Uterus (tissue), 4 donors: ENCODE measurements around the gene CIRBP. TPM values are rescaled to one million over a fixed set of nuclear protein-coding genes. Genes with fewer than 3 reads are reported as not detected.

ENCODE experiments used
- DNase-seq, 2 donors: peaks; one replicate each; pipeline ENCODE4 v3.0.0-alpha.2; 2019 to 2020
- H3K27ac ChIP-seq, 2 donors: fragments of 200-600 bp; sonication (generic); 1 replicate in 1 of 2; 2 replicates in 1 of 2; pipeline ENCODE4 v1.5.1; 2016 to 2018
- H3K27me3 ChIP-seq, 2 donors: fragments of 200-600 bp; sonication (generic); one replicate each; pipeline ENCODE4 v1.5.1; 2018 to 2019; ENCODE audit warnings: control low read depth in 1 of 2
- H3K36me3 ChIP-seq, 2 donors: fragments of 200-600 bp; sonication (generic); one replicate each; pipeline ENCODE4 v1.5.1; 2019; ENCODE audit warnings: control low read depth in 1 of 2
- H3K4me1 ChIP-seq, 2 donors: fragments of 200-600 bp; sonication (generic); one replicate each; pipeline ENCODE4 v1.5.1; 2018 to 2019; ENCODE audit warnings: control low read depth in 1 of 2
- H3K4me3 ChIP-seq, 2 donors: fragments of 200-600 bp; sonication (generic); 1 replicate in 1 of 2; 2 replicates in 1 of 2; pipeline ENCODE4 v1.5.1; 2018 to 2019; ENCODE audit warnings: mild to moderate bottlenecking in 1 of 2
- H3K9me3 ChIP-seq, 2 donors: fragments of 200-600 bp; sonication (generic); one replicate each; pipeline ENCODE4 v1.5.1; 2019; ENCODE audit warnings: control low read depth in 1 of 2
- CTCF ChIP-seq, 4 experiments: fragments of 200-600 bp in 2 of 4; fragments of 450-650 bp in 2 of 4; sonication (generic) in 2 of 4; IDR thresholded peaks; one replicate each; pipeline ENCODE4 v1.5.1; 2016 to 2019; ENCODE audit warnings: antibody characterized with exemption in 4 of 4, mild to moderate bottlenecking in 2 of 4, moderate library complexity in 1 of 4
- POLR2A ChIP-seq, 2 donors: fragments of 450-650 bp; IDR thresholded peaks; one replicate each; pipeline ENCODE4 v1.6.1; 2016; ENCODE audit warnings: antibody characterized with exemption in 2 of 2, mild to moderate bottlenecking in 1 of 2, moderate library complexity in 1 of 2
- intact Hi-C: fragments of 100-400 bp; cut with DNase I; formaldehyde crosslinking; loops from one replicate; pipeline ENCODE4 v1.15.1; 2023; ENCODE audit warnings: low total_unique reads
- total RNA-seq, 4 donors: library from RNA; depleted of rRNA in 3 of 4; stranded (reverse); fragments of >200 nt in 3 of 4; gene quantifications; one replicate each; pipeline versions ENCODE4 v1.1.0 to v1.2.4, GENCODE V29; 2014 to 2023
- donor health status: DM: yes; HTN: yes; CAD: no.

CIRBP gene
- total RNA-seq, 4 donors from 2014 or later, result 235 to 950 (median 535) TPM

GRCh38 chr19:1269478-1270212, 513 bp downstream of the CIRBP start:
- no peaks in the 10 kb centered on the region for H3K36me3 ChIP-seq
- peak overlapping the region; percentile 96 to 99 for H3K27ac ChIP-seq
- peak; percentile 85 to 91 for DNase-seq
- H3K27me3 ChIP-seq, result no peaks in the 10 kb centered on the region
- peak overlapping the region; percentile 48 to 65 for H3K4me3 ChIP-seq
- intact Hi-C loops, result no loop called here
- peaks cover 41 to 68% of the 10 kb centered on the region in 2 donors for H3K4me1 ChIP-seq
- H3K9me3 ChIP-seq, result no peaks in the 10 kb centered on the region
- peak in 1 of 2 donors; percentile 50 for TF ChIP-seq POLR2A (IDR thresholded peaks at IDR 0.05)
- TF ChIP-seq CTCF (IDR thresholded peaks at IDR 0.05), result no peak

DNA sequence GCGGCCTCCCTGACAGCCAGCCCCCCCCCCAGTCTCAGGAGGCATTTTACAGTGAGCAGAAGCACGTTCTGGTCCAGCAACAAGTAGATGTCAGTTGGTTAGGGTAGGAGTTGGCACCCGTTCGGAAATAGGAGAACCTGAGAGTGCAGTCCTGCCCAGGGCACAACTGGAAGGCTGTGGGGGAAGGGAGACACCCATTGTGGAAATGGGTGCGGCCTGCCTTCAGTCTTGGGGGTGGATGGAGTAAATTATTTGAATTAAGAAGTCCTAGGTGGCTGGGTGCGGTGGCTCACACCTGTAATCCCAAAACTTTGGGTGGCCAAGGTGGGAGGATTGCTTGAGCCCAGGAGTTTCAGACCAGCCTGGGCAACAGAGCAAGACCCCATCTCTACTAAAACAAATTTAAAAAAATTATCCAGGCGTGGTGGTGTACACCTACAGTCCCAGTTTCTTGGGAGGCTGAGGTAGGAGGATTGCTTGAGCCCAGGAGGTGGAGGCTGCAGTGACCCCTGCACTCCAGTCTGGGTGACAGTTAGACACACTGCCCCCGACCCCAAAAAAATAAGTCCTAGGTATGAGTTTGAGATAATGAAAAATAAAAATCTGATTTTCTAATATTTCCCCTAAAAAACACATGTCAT, 1.2 kb downstream of the CIRBP start:
- no peaks in the 10 kb centered on the region for H3K27me3 ChIP-seq
- no peaks in the 10 kb centered on the region for H3K9me3 ChIP-seq
- H3K4me1 ChIP-seq, result peaks cover 36 to 72% of the 10 kb centered on the region in 2 donors
- no peaks in the 10 kb centered on the region for H3K36me3 ChIP-seq
- peak overlapping the region; percentile 96 to 99 for H3K27ac ChIP-seq
- DNase-seq, result no peak
- peak overlapping the region; percentile 48 to 65 for H3K4me3 ChIP-seq
- intact Hi-C loops, result no loop called here
- TF ChIP-seq CTCF (IDR thresholded peaks at IDR 0.05) (no peak), POLR2A (IDR thresholded peaks at IDR 0.05) (no peak)

DNA sequence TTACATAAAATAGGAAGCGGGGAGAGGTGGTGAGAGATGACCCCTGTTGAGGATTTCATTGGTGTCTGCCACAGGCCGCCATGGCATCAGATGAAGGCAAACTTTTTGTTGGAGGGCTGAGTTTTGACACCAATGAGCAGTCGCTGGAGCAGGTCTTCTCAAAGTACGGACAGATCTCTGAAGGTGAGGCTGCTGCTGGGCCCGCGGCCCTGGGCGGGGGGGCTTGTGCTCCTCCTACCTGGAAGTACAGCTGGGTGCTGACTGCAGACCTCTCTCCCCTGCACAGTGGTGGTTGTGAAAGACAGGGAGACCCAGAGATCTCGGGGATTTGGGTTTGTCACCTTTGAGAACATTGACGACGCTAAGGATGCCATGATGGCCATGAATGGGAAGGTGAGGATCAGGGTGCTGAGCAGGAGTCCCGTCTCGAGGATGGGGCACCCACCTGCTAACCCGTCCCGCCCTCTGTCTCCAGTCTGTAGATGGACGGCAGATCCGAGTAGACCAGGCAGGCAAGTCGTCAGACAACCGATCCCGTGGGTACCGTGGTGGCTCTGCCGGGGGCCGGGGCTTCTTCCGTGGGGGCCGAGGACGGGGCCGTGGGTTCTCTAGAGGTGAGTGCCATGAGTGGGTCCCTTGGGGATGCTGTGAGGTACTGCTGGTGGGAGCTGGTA, 1.9 kb downstream of the CIRBP start:
- no peaks in the 10 kb centered on the region for H3K9me3 ChIP-seq
- TF ChIP-seq CTCF (IDR thresholded peaks at IDR 0.05) (no peak), POLR2A (IDR thresholded peaks at IDR 0.05) (no peak)
- H3K27ac ChIP-seq, result peak overlapping the region; percentile 96 to 99
- H3K4me3 ChIP-seq, result peak overlapping the region; percentile 48 to 65
- no peak for DNase-seq
- intact Hi-C loops, result no loop called here
- no peaks in the 10 kb centered on the region for H3K36me3 ChIP-seq
- peaks cover 31 to 65% of the 10 kb centered on the region in 2 donors for H3K4me1 ChIP-seq
- H3K27me3 ChIP-seq, result no peaks in the 10 kb centered on the region

DNA sequence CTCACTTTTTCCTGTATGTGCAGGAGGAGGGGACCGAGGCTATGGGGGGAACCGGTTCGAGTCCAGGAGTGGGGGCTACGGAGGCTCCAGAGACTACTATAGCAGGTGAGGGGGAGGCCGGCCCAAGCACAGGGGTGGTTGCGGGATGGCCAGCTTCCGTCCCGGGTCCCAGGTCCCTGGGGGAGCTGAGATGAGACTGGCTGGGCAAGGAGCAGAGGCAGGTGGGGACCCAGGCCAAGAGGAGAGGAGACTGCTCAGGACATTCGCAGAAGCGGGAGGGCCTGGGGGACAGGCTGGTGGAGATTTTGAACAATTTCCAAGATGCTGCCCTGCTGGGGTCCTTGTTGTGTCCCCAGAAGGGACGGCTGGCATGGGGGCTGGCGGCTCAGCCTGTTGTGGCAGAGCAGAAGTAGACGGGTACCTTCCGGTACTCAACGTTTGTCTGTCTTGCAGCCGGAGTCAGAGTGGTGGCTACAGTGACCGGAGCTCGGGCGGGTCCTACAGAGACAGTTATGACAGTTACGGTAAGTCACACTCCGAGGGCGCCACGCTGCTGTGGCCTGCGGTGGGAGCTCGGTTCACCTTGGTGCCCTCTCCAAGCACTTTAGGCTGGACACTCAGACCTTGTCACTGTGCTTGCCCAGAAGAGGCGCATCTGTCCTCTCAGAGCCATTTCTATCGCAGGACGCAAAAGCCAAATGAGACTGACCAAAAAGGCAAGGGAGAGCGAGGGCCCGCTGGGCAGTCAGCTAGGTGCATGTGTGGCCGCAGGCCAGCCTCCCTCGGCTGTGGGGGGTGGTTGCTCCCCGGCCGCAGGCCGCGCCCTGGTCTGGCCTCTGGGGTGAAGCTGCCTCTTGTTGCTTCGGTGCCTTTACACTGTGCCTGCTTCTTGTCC, 2.6 kb downstream of the CIRBP start:
- no peak for TF ChIP-seq CTCF (IDR thresholded peaks at IDR 0.05)
- TF ChIP-seq POLR2A (IDR thresholded peaks at IDR 0.05), result no peak
- DNase-seq, result peak in 1 of 2 donors; percentile 43
- Histone ChIP-seq H3K4me1 (peaks cover 29 to 69% of the 10 kb centered on the region in 2 donors), H3K36me3 (no peaks in the 10 kb centered on the region), H3K4me3 (peak overlapping the region in 1 of 2 donors; percentile 48), H3K9me3 (no peaks in the 10 kb centered on the region), H3K27me3 (no peaks in the 10 kb centered on the region), H3K27ac (peak overlapping the region; percentile 96 to 99)
- intact Hi-C loops, result no loop called here
